Kidney epithelial cell (primary cell): ENCODE results near the gene POLR1A. TPM values are rescaled to one million over a fixed set of nuclear protein-coding genes. Genes with fewer than 3 reads are reported as not detected.

Experiments used
- DNase-seq: peaks from one replicate; pipeline ENCODE4 v3.0.0-alpha.2; 2010; ENCODE audit warnings: low read depth
- H3K27me3 ChIP-seq: 2 replicates; pipeline ENCODE4 v1.6.0; 2011; ENCODE audit warnings: low read length; ENCODE audit not compliant: control insufficient read depth, insufficient read depth
- H3K36me3 ChIP-seq: 2 replicates; pipeline ENCODE4 v1.5.1; 2011; ENCODE audit warnings: low read length; ENCODE audit not compliant: control insufficient read depth, insufficient read depth
- H3K4me3 ChIP-seq: 2 replicates; pipeline ENCODE4 v1.5.1; 2011; ENCODE audit warnings: low read depth, mild to moderate bottlenecking, control low read depth, low read length
- CTCF ChIP-seq: IDR thresholded peaks from 2 replicates; pipeline ENCODE4 v1.5.1; 2011; ENCODE audit warnings: mild to moderate bottlenecking, moderate library complexity, low read length, control low read depth, inconsistent platforms; ENCODE audit not compliant: insufficient read depth, poor library complexity, severe bottlenecking
- total RNA-seq: library from RNA; depleted of rRNA; stranded (reverse); fragments of >200 nt; gene quantifications from 2 replicates; pipeline ENCODE4 v1.2.3, GENCODE V29; 2015

Gene POLR1A
- total RNA-seq, 1 donor from 2014 or later = 33.7 TPM

- TF ChIP-seq CTCF = no peak
- H3K36me3 ChIP-seq = no peaks in the 10 kb centered on the region
- H3K27me3 ChIP-seq = no peaks in the 10 kb centered on the region
- no peak for DNase-seq
- no peak overlapping the region for H3K4me3 ChIP-seq
Measured at GRCh38 chr2:86142436-86143257, 37.0 kb upstream of the POLR1A start.

DNA sequence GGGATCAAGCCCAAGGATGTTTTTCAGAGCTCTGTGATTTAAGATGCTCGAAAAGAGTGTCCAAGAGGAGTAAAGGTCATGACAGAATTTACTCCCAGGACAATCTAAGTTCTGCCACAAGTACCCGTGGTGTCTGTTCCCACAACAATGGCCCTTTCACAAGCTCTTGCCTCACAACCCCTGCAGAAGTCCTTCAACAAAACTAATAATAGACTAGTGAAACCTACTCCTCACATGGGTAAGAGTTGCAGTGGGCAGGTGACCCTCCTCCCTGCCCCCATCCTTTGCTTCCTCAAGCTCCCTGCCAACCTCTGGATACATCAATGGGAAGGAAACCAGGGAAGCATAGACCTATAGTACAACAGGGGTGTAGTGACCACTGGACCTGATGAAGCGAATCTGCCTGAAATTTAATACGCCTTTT lies 35.3 kb upstream of the POLR1A start:
- TF ChIP-seq CTCF = no peak
- no peak for DNase-seq
- Histone ChIP-seq H3K36me3 (no peaks in the 10 kb centered on the region), H3K27me3 (no peaks in the 10 kb centered on the region), H3K4me3 (no peak overlapping the region)

- Histone ChIP-seq H3K27me3 (no peaks in the 10 kb centered on the region), H3K36me3 (peaks cover 1% of the 10 kb centered on the region), H3K4me3 (no peak overlapping the region)
- no peak for TF ChIP-seq CTCF
- DNase-seq = no peak
Measured at GRCh38 chr2:86139981-86140380, 34.3 kb upstream of the POLR1A start.

- Histone ChIP-seq H3K36me3 (peaks cover 1% of the 10 kb centered on the region), H3K4me3 (no peak overlapping the region), H3K27me3 (no peaks in the 10 kb centered on the region)
- no peak for TF ChIP-seq CTCF
- no peak for DNase-seq
Measured at GRCh38 chr2:86138736-86139625, 33.3 kb upstream of the POLR1A start.

DNA sequence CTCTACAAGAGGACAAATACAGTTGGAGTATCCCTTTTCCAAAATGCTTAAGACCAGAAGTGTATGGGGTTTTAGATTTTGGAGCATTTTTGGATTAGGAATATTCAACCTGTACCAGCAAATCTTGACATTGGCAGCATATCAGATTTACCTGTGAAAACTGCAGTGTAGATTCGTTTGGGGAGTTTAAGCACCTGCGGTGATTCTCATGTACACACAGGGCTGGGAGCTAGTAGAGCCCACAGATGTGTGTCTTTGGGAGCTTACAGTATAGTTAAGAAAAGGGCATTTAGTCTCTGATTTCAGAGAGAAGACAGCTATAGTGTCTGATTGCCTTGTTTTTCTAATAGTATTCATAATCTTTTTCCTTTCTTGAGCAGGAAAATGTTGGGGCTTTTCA lies 30.5 kb upstream of the POLR1A start:
- no peak for DNase-seq
- no peak overlapping the region for H3K4me3 ChIP-seq
- no peak for TF ChIP-seq CTCF
- no peaks in the 10 kb centered on the region for H3K27me3 ChIP-seq
- peaks cover 1% of the 10 kb centered on the region for H3K36me3 ChIP-seq
